Activated CD8-positive, alpha-beta memory T cell treated with anti-CD3 and anti-CD28 coated beads for 1 hour (primary cell): ENCODE measurements around the gene ACTG1.

Source experiments
- DNase-seq, 2 donors: peaks; one replicate each; pipeline ENCODE4 v3.0.0-alpha.2; 2020; ENCODE audit warnings: low read depth in 1 of 2; ENCODE audit errors: extremely low read depth in 1 of 2

Gene ACTG1

DNA sequence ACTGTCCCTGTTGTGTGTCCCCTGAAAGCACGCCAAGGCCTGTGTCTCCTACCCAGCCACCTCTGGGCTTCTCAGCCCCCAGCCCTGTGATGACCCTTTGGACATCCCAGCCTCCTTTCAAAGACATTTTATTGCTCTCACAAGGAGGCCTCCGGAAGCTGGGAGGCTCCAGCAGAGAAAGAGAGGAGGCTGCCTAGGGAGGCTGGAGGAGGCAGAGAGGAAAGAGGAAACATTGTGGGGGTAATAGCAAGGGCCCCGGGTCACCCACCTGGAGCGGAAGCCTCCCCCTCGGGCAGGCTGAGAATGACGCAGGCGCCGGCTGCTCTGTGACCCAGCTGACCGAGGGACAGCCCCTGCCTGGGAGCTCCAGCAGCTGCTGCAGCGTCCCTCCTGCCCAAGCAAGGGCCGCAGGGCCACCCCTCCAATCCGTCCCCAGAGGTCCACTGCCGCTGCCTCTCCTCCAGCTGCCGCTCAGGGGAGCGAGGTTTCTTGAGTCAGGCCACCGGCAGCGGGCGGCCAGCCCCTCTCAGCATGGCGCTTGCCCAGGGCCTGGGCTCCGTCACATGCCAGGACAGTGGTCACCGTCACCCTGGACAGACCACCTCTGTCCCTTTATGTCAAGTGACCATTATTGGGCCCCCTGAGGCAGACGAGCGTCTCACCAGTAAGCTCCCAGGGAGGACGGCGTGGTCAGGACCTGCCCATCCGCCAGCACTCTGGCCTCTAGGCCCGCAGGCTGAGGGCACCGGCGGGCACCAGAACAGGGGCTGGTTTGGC lies 29.3 kb downstream of the ACTG1 start:
- no peak for DNase-seq

DNA sequence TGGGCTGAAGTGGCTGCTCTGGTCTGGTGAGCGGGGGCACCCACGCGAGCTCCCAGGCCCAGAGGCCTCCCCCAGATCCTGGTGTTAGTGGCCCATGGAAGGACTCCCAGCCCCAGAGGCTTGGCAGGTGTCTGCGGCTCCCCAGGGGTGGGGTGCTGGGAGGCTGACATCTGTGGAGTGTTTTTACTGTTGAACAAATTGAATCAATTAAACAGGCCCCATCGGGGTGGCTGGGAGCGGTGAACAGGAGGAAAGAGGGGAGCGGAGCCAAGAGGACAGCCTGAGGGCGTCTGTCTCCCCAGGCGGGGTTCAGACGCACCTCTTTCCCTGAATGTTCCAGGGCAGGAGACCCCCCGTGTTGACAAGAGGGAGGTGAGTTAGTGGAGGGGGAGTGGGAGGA lies 29.9 kb downstream of the ACTG1 start:
- no peak for DNase-seq

DNA sequence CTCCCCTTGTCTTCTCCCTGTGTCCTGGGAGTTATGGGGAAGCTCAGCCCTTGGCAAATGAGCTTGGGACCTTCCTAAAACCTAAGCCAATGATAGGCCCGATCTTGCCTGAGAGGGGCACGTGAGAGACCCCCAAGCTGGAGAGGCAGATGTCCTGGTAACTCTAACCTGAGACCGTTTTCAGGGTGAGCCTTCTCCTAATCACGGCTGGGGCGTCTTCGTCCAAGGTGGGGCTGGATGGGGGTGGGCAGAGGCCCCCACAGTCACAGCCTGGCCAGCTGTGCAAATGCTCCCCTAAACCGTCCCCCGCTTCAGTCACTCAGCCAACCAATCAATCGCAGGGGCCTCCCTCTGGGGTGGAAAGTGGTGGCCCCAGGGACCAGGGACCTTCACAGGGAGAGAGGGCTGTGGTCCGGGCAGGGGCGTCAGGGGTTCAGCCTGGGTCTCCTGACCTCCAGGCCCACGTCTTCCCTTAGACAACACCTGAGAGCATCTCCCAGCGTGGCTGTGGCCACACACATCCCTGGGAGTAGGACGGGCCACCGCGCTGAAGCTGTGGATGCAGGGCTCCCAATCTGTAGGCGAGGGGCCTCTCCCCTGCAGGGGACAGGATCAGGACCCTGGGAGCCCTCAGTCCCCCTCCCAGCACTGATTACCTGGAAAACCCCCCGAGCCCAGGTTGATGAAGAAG lies 30.6 kb downstream of the ACTG1 start:
- no peak for DNase-seq

DNA sequence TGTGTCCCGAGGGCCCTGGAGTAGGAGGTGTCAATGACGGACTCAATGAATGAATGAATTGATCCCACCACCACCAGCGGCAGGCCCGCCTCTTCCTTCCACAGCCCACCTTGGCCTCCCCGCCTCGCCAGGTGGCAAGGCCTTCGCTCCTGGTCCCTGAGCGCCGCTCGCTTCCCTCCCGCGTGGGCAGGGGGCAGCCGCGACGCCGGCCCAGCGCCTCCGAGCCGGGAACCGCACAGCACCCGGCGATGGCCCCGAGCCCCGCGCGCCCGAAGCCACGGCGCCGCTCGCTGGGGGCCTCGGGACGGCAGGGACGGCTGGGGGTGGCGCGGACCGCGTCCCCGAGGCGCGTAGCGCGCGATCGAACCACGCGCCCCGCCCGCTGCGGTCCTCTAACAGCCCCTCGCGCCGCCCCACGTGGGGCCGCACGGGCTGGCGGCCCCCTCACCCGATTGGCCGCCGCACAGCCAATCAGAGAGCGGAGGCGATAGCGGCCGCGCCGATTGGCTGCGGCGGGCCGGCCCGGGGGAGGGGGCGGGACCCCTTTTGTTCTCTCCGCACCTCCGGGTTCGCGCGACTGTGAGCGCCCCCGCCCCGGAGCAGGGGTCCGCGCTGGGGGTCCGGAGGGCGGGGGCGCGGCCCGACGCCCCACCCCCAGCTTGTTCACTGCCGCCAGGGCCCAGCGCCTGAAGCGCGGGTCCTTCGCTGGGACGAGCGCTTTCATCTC lies 31.4 kb downstream of the ACTG1 start:
- peak; percentile 14 to 50 for DNase-seq

DNA sequence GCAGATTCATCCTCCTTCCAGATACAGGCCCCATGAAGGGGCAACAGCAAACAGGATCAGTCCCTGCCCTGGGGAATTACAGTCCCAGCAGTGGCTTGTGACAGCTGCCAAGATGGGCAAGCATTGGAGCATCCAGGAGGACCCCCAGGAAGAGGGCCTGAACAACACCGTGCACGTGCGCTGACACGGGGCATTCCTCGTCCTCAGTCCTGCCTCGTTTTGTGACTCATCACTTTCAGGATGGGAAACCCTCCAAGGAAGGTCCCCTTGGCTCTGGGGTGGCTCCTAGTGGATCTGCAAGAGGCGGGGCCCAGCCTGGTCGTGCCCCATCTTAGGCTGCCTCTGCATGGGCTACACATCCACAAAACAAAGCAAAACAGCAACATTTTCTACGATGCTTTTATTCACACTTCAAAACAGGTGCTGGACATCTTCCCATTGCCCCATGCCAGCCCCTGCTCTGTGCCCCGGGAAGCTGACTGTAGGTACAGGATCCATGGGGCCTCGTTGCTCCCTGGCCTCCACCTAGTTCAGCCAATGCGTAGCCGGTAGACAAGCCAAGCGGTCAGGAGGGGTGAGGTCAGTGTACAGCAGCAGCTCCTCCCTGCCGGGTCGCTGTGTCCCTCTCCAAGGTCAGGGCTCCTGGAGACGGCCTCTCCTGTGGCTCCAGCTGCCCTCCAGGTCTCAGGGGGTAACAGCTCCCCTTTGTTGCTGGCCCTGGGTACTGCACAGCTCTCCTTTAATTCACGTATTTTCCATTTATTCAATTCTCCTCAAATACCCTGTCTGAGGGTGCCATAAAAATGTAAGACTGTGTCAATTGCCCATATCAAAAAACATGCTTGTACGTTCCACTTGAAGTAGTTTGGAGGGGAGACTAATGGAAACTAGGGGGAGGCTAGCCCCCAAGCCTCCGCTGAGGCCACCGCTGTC lies 32.2 kb downstream of the ACTG1 start:
- DNase-seq = no peak

DNA sequence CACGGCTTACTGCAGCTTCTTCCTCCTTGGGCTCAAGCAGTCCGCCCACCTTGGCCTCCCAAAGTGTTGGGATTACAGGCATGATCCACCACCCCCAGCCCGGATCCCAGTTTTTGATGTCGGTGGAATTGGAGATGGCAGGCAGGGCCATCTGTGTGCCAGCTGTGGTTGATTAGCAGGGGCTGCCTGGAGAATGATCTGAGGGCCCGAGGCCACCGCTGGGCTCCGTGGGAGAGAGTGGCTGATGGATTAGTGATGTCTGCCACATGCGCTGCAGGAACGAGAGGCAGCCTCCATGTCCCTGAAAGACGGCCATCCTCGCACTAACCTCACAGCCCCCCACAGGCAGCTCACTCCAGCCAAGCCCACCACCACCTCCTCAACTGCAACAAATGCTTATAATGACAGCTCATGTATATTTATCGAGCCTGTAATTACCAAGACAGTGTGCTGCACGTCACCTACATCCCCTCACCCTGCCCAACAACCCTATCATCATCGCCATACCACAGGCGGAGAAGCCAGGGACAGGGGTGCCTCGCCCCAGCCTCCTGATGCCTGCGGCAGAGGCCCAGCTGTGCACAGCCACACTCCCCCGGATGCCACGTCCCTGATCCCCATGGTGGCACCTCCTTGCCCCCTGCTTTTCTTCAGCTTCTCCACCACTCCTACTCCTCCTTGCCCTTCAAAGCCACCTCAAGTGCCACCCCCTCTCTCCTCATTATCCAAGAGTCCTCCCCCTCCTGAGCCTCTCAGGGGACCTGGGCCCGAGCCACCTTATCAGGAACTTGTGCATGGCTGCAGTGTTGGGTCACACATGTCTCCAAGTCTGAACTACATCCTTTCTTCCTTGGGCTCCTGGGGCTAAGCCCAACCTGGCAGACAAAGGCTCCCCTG lies 33.2 kb downstream of the ACTG1 start:
- no peak for DNase-seq

DNA sequence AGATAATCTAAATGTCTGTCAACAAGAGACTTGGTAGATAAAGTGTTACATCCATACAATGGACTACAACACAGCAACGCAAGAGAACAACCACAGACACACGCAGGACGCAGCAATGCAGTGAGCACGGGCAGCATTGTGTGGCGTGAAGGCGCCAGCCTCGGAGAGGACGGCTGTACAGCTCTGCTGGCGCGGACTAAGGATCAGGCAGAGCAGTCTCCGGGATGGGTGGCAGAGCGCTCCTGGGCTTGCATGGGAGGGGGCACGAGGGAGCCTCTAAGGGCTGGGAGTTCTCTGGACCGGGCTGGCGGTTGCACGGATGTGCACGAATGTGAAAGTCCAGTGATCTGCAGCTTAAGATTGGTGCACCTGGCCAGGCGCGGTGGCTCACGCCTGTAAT lies 34.5 kb downstream of the ACTG1 start:
- DNase-seq = no peak

DNA sequence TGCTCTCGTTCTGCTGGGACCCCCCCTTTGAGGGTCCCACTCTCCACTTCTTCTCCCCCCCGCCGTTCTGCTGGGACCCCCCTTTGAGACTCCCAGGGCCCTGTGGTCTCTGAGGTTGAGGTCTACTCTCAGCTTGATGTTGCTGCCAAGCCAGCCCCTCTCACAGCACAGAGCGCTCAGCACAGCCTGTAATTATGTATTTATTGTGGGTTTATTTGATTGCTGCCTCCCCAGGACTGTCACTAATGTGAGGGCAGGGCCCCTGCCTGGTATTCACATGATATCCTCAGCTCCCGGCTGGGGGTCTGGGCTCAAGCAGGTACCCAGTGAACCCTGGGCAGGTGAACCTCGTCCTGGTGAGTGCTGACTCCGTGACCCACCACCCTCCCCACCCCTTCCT lies 35.4 kb downstream of the ACTG1 start:
- no peak for DNase-seq

DNA sequence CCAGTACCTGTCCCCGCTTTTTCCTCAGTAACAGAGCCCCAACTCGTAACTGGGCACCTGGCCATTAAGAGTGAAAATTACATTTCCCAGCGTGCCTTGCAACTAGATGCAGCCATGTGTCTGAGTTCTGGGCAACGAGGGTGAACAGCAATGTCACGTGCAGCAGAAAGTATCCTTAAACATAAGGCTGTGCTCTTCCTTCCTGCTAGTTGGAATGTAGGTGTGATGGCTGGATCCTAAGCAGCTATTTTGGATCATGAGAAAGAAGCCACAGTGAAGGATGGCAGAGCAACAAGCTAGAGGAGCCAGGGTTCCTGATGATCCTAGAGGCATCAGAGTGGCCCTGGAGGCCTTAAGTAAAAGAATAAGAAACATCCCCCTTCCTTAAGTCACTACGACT lies 36.0 kb downstream of the ACTG1 start:
- no peak for DNase-seq

DNA sequence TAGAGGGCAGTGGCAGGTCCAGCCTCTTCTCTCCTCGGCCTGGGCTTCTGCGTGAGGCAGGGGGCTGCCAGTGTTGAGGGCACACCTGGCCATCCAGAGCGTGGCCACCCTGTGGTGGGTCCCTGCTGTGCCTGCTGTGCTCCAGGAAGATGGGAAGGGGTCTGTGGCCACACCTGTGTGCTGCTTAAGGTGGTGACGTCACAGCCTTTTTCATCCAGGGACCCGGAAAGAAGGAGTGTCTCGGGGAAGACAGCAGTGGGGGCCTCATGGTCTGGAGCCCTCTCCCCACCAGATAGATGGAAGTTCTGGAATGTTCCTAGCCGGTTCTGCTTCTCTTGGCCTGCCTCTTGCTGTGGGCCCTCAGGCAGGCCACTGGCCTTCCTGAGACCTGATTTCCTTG lies 36.5 kb downstream of the ACTG1 start:
- DNase-seq = no peak

DNA sequence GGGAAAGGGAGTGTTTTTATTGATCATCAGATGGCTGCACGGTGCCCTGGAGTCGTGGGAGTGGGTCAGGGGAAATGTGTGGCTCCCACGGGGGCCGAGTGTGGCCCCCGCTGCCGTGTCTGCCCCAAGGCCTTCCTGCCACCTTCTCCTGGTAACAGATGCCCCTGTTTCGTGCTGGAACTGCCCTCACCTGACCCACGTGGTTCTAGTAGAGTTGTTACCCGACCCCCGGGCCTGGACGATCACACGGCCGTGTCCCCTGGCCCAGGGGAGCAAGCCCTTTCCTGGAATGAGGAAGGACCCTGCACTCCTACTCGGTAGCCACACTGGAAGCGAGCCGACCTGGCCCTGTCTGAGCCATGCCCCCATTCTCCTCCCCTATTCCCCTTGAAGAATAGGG lies 37.6 kb downstream of the ACTG1 start:
- no peak for DNase-seq

DNA sequence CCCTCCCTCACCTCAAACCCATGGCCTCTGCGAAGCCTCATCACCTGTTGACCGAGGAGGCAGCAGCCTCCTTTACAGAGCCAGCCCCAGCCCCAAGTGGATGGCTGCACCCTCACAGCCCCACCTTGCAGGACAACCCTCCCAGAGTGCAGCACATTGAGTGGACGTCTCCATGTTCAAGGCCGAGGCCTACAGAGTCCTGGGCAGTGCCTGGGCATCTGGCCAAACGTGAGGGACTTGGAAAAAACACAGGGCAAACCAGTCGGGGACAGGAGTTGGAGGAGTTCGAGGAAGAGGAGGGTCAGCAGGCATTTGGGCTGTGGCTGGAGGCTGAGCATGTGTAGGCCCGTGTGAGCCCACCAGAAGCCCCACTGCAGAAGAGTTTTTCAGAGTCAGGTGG lies 39.6 kb downstream of the ACTG1 start:
- no peak for DNase-seq

DNA sequence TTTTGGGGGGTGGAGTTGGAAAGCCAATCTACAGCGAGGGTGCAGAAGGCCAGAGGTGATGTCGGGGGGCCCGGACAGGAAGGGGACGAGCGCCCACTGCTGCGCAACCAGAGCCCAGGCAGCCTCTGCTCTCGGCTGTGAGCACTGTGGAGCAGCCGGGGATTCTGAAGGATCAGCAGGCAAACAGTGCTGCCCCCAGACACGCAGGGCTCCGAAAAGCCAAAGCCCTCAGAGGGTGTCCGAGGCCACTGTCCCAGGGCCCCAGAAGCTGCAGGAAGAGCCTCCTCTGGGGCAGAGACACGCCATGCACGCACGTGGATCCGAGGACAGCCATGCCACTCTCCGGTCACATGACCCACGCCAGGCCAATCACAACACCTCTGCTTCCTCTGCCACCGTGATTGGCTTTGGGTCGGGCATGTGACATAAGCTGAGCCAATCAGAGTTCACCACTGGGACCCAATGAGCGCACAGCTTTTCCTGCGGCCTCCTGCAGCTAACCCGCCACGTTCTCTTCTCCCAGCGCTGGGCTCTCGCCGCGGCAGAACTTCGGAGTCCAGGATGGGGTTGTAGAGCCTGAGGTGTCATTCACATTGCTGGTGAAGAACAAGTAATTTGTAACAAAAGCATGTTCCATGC lies 40.7 kb downstream of the ACTG1 start:
- DNase-seq = no peak

DNA sequence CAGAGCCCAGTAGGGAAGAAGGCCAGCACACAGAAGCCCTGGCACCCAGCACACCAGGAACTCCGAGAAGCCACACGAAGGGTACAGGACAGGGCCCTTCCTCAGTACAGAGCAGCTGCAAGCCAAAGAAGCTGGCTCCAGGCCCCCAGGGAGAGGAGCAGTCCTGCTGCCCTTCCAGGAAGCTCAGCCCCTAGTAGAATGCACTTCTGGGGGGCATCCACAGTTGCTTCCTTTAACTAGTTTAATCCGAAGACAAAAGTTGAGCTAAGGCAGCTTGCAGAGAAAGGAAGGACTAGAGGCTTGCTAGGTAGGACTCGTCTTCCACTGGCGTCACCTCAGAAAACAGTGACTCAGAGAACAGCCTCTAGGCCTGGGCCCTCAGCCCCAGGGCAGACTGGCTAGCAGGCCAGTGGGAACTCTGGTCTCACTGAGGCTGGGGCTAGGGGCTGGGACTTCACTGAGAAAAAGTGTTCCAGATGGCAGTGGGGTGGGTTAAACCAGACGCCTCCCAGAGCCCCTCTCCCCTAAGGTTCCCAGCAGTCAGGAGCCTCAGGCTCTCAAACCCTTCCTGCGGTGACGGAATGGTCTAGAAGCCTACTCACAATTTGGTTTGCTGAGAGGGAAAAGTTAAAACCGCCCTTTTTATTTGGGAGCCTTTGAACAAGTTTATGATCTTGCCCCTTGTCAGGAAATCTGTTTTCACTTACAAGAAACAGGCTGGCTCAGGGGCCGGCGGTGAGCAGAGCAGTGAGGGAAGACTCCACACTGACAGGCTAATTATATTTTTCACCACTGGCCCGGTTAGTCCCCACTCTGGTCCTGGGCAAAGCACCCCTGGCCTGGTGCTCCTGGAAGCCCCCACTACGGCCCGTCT lies 41.4 kb downstream of the ACTG1 start:
- DNase-seq = no peak

DNA sequence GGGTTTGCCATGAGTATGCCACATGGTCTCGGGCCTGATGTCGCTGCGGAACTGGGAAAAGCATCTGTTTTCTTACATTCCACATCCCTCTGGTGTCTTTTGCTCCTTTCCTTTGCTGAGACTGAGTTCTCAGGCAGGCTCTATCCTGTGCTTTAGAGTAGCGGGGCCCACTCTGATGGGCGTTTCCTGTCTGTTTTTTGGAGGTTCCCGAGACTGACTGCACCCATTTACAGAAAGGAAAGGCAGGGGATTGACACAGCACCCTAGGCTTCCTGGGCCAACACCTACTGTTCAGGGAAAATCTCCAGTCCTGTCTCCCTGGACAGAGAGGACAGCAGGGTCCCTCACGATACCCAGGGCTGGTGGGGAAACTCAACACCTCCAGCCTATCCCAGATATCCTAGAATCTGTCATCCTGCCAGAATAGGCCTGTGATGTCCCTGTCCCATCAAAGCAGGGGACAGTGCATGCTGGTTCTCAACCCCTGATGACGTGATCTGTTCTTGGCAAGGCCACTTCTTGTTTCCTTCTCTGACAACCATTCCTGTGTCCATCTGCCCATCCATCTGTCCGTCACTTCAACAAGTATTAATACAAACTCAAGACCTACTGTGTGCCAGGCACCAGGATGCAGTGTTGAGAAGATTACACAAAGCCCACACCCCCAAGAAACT lies 42.2 kb downstream of the ACTG1 start:
- DNase-seq = no peak

DNA sequence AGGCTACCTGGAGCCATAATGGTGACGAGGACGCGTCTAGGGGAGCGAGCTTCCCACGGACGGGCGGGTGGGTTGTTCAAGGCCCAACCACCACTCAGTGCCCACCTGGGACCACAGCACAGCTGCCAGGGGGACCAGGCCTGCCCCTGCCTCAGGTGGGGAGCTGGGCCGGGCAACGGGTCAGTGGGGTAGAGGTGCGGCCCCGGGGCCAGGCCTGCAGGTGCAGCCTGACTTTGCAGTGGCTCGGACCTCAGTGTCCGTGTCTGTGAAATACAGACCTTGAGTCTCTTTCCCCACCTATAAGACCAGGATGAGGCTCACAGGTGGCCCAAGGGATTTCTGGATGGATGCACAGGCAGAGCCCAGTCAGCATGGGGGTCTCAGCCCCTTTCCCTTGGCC lies 43.3 kb downstream of the ACTG1 start:
- DNase-seq = no peak

DNA sequence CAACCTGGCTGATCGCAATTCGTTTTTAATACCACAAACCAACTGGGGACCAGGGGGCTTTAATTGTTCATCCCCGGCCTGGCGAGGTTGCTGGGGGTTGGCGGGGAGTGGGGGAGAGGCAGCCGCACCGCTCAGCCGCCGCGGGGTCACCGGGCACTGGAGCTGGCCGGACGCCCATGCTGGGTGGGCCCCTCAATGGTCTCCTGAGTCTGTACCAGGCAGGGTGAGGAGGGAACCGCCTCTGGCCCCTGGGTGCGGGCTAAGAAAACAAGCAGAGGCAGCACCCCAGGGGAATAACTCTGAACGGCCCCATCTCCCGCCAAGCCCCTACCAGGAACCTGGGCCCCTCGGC lies 43.9 kb downstream of the ACTG1 start:
- DNase-seq = no peak
